SK-N-SH (cell line): ENCODE results near the gene HIRA. TPM values are rescaled to one million over a fixed set of nuclear protein-coding genes. Genes with fewer than 3 reads are reported as not detected.

Experiments
- CTCF ChIA-PET: fragments of 300-600, 350-600 bp; formaldehyde crosslinking; extraction: SDS; loops from one replicate; lab custom pipeline; 2021; lab: Yijun Ruan, JAX
- POLR2A ChIA-PET: fragments of 350-600 bp; sonication (Branson Sonifier 250); formaldehyde crosslinking; extraction: SDS; loops from one replicate; lab custom pipeline; 2020; ENCODE audit warnings: antibody characterized with exemption, inconsistent platforms; lab: Yijun Ruan, JAX
- DNase-seq: peaks from one replicate; pipeline ENCODE4 v3.0.0; 2012
- H2AFZ ChIP-seq: fragments of 200-600 bp; sonication (generic); 2 replicates; pipeline ENCODE4 v1.8.1; 2016; ENCODE audit warnings: antibody characterized with exemption, mild to moderate bottlenecking, low read depth
- H3F3A ChIP-seq: fragments of 200-600 bp; sonication (generic); replicated peaks from 2 replicates; pipeline ENCODE3; 2016; ENCODE audit warnings: antibody characterized with exemption, mild to moderate bottlenecking; ENCODE audit not compliant: insufficient read depth
- H3K27ac ChIP-seq, 2 experiments: fragments of 200-500 bp in 1 of 2; fragments of 200-600 bp in 1 of 2; sonication (Bioruptor generic) in 1 of 2; sonication (generic), shearing (Covaris generic) in 1 of 2; 2 replicates each; pipeline versions ENCODE4 v1.5.1 to v1.6.1; 2014 to 2016; ENCODE audit warnings: low read depth in 2 of 2, inconsistent platforms in 1 of 2, low read length in 1 of 2, mild to moderate bottlenecking in 1 of 2, mixed read lengths in 1 of 2
- H3K27me3 ChIP-seq: fragments of 200-600 bp; sonication (generic), shearing (Covaris generic); 2 replicates; pipeline ENCODE4 v1.6.1; 2016; ENCODE audit warnings: mixed run types; ENCODE audit not compliant: insufficient read depth
- H3K36me3 ChIP-seq, 2 experiments: fragments of 200-500 bp in 1 of 2; fragments of 200-600 bp in 1 of 2; sonication (Bioruptor generic) in 1 of 2; sonication (generic) in 1 of 2; replicated peaks in 1 of 2; 2 replicates each; pipeline versions ENCODE3 to v1.5.1; 2014 to 2016; ENCODE audit warnings: low read length in 1 of 2, mild to moderate bottlenecking in 1 of 2; ENCODE audit not compliant: insufficient read depth in 2 of 2, control insufficient read depth in 1 of 2
- H3K4me1 ChIP-seq, 2 experiments: fragments of 200-500 bp in 1 of 2; fragments of 200-600 bp in 1 of 2; sonication (Bioruptor generic) in 1 of 2; sonication (generic), shearing (Covaris generic) in 1 of 2; 2 replicates each; pipeline versions ENCODE4 v1.5.1 to v1.6.1; 2014 to 2016; ENCODE audit warnings: low read depth in 1 of 2, low read length in 1 of 2, mixed run types in 1 of 2; ENCODE audit not compliant: insufficient read depth in 2 of 2, control insufficient read depth in 1 of 2
- H3K4me2 ChIP-seq: fragments of 200-600 bp; sonication (generic), shearing (Covaris generic); 2 replicates; pipeline ENCODE4 v1.6.1; 2017; ENCODE audit warnings: mixed run types
- H3K4me3 ChIP-seq, 2 experiments: fragments of 200-500 bp in 1 of 2; fragments of 200-600 bp in 1 of 2; sonication (Bioruptor generic) in 1 of 2; sonication (generic), shearing (Covaris generic) in 1 of 2; 2 replicates each; pipeline versions ENCODE4 v1.5.1 to v1.8.1; 2014 to 2016; ENCODE audit warnings: low read depth in 2 of 2, inconsistent platforms in 1 of 2, low read length in 1 of 2, mild to moderate bottlenecking in 1 of 2, mixed read lengths in 1 of 2, moderate library complexity in 1 of 2
- H3K79me2 ChIP-seq: fragments of 200-600 bp; sonication (generic); 2 replicates; pipeline ENCODE4 v1.8.1; 2017; ENCODE audit warnings: mild to moderate bottlenecking; ENCODE audit not compliant: insufficient read depth
- H3K9ac ChIP-seq: fragments of 200-600 bp; sonication (generic); 2 replicates; pipeline ENCODE4 v1.6.1; 2017; ENCODE audit warnings: mixed run types
- H3K9me2 ChIP-seq: fragments of 200-600 bp; sonication (generic); 2 replicates; pipeline ENCODE4 v1.6.1; 2017; ENCODE audit warnings: mixed run types
- H3K9me3 ChIP-seq: fragments of 200-600 bp; sonication (generic); 2 replicates; pipeline ENCODE4 v1.6.1; 2017; ENCODE audit warnings: mixed run types, mild to moderate bottlenecking, moderate library complexity
- H4K20me1 ChIP-seq: fragments of 200-600 bp; sonication (generic); 2 replicates; pipeline ENCODE4 v1.6.1; 2017; ENCODE audit warnings: mild to moderate bottlenecking, mixed run types; ENCODE audit not compliant: insufficient read depth
- CHD2 ChIP-seq: fragments of 150-350 bp; IDR thresholded peaks from 2 replicates; pipeline ENCODE4 v1.6.1; 2018; ENCODE audit warnings: low read length; ENCODE audit not compliant: partially characterized antibody
- ELF1 ChIP-seq: IDR thresholded peaks from 2 replicates; pipeline ENCODE4 v1.4.0; 2012
- EZH2phosphoT487 ChIP-seq: fragments of 200-600 bp; sonication (generic); IDR thresholded peaks from 2 replicates; pipeline ENCODE4 v1.6.1; 2017; ENCODE audit warnings: low read depth, mixed run types, mild to moderate bottlenecking, antibody characterized with exemption, moderate library complexity, borderline replicate concordance
- FOSL2 ChIP-seq: IDR thresholded peaks from 2 replicates; pipeline ENCODE4 v1.4.0; 2012; ENCODE audit warnings: low read depth, mild to moderate bottlenecking, moderate library complexity, borderline replicate concordance
- FOXJ3 ChIP-seq: sonication (generic); formaldehyde crosslinking; IDR thresholded peaks from 2 replicates; pipeline ENCODE4 v1.5.1; 2020; ENCODE audit warnings: mild to moderate bottlenecking, missing genetic modification reagents
- FOXM1 ChIP-seq: IDR thresholded peaks from 2 replicates; pipeline ENCODE4 v1.4.0; 2012; ENCODE audit warnings: low read depth, mild to moderate bottlenecking
- MAX ChIP-seq: IDR thresholded peaks from 2 replicates; pipeline ENCODE4 v1.4.0; 2012; ENCODE audit warnings: low read depth
- MEF2A ChIP-seq: IDR thresholded peaks from 2 replicates; pipeline ENCODE4 v1.4.0; 2012; ENCODE audit warnings: low read depth, borderline replicate concordance
- MXI1 ChIP-seq: IDR thresholded peaks from 2 replicates; pipeline ENCODE4 v1.6.1; 2012; ENCODE audit warnings: mild to moderate bottlenecking, low read depth, low read length, improper control_type of control experiment
- NFIC ChIP-seq: IDR thresholded peaks from 2 replicates; pipeline ENCODE4 v1.4.0; 2012; ENCODE audit warnings: borderline replicate concordance
- NRF1 ChIP-seq: IDR thresholded peaks from 2 replicates; pipeline ENCODE4 v1.6.1; 2012; ENCODE audit warnings: low read depth, mild to moderate bottlenecking, low read length
- PBX3 ChIP-seq: IDR thresholded peaks from 2 replicates; pipeline ENCODE4; 2012
- POLR2AphosphoS5 ChIP-seq: IDR thresholded peaks from 2 replicates; pipeline ENCODE4 v1.6.1; 2012; ENCODE audit warnings: low read depth, low read length
- RAD21 ChIP-seq: IDR thresholded peaks from 2 replicates; pipeline ENCODE4 v1.6.1; 2012; ENCODE audit warnings: mild to moderate bottlenecking, low read length
- REST ChIP-seq: IDR thresholded peaks from 2 replicates; pipeline ENCODE4 v1.6.1; 2012; ENCODE audit warnings: mild to moderate bottlenecking, low read depth, low read length, moderate library complexity
- TAF1 ChIP-seq: IDR thresholded peaks from 2 replicates; pipeline ENCODE4 v1.6.1; 2012; ENCODE audit warnings: low read depth, mild to moderate bottlenecking, low read length, moderate library complexity, borderline replicate concordance
- TEAD4 ChIP-seq: IDR thresholded peaks from 2 replicates; pipeline ENCODE4 v1.4.0; 2012; ENCODE audit warnings: mild to moderate bottlenecking, borderline replicate concordance; ENCODE audit not compliant: insufficient read depth
- USF1 ChIP-seq: IDR thresholded peaks from 2 replicates; pipeline ENCODE4 v1.4.0; 2012; ENCODE audit warnings: low read depth, borderline replicate concordance
- USF2 ChIP-seq: fragments of 150-350 bp; IDR thresholded peaks from 2 replicates; pipeline ENCODE4 v1.6.1; 2017; ENCODE audit warnings: antibody characterized with exemption, low read length, low read depth, borderline replicate concordance
- YY1 ChIP-seq: IDR thresholded peaks from 2 replicates; pipeline ENCODE4 v1.4.0; 2012; ENCODE audit warnings: low read depth, mild to moderate bottlenecking
- WGBS: methylation state at CpG from one replicate; pipeline ENCODE4 v1.1.6; 2017; ENCODE audit warnings: low lambda C conversion rate; 5-methylcytosine and 5-hydroxymethylcytosine counted together
- polyA plus RNA-seq, 3 experiments: library from polyadenylated mRNA; depleted of rRNA; stranded (reverse); fragments of >200 nt; gene quantifications; 2 replicates each; pipeline ENCODE4 v1.2.3, GENCODE V29; 2012

The HIRA gene
- polyA plus RNA-seq, 1 of the 3 experiments (the other 2 are of a cell fraction) = 21.0 TPM

GRCh38 chr22:19471572-19471971 lies 40.0 kb upstream of the HIRA start:
- ChIA-PET CTCF (interaction anchor here (0.7 to 2.4 kb wide), 2 partner anchors 13 to 158 kb away, joined by 3 to 11 read pairs; no protein-coding TSS in a partner anchor), POLR2A (no interaction called here)
- Histone ChIP-seq H3K27ac (no peak overlapping the region), H3K9me2 (no peaks in the 10 kb centered on the region), H3F3A (no peaks in the 10 kb centered on the region), H2AFZ (no peak overlapping the region), H3K79me2 (peaks cover 50% of the 10 kb centered on the region), H3K4me2 (no peak overlapping the region), H3K9ac (no peak overlapping the region), H3K4me1 (no peaks in the 10 kb centered on the region; a peak in 1 of 4 replicates), H3K9me3 (no peaks in the 10 kb centered on the region), H3K36me3 (peaks cover 52 to 82% of the 10 kb centered on the region in 2 experiments), H3K27me3 (no peaks in the 10 kb centered on the region), H3K4me3 (no peak overlapping the region), H4K20me1 (peaks cover 45% of the 10 kb centered on the region)
- over 99% methylated on average over 11 of the region's 11 CpGs for WGBS
- DNase-seq = no peak
- no peak for TF ChIP-seq MEF2A
- no peak for TF ChIP-seq MXI1
- TF ChIP-seq TAF1 = no peak
- no peak for TF ChIP-seq MAX
- no peak for TF ChIP-seq FOSL2
- TF ChIP-seq CHD2 = no peak

- Histone ChIP-seq H3K36me3 (peaks cover 56 to 89% of the 10 kb centered on the region in 2 experiments), H3F3A (no peaks in the 10 kb centered on the region), H3K27me3 (no peaks in the 10 kb centered on the region), H3K9ac (no peak overlapping the region), H3K4me2 (no peak overlapping the region), H2AFZ (no peak overlapping the region), H3K9me3 (no peaks in the 10 kb centered on the region), H3K27ac (no peak overlapping the region), H3K4me3 (no peak overlapping the region), H4K20me1 (peaks cover 29% of the 10 kb centered on the region), H3K4me1 (peaks cover 0 to 3% of the 10 kb centered on the region in 2 experiments; a peak in 1 of 4 replicates), H3K79me2 (peaks cover 35% of the 10 kb centered on the region), H3K9me2 (no peaks in the 10 kb centered on the region)
- CTCF ChIA-PET = no interaction called here
- DNase-seq = no peak
- 100% methylated on average over 2 of the region's 2 CpGs for WGBS
- POLR2A ChIA-PET = no interaction called here
- TF ChIP-seq USF1 (no peak), RAD21 (no peak), PBX3 (no peak), USF2 (no peak), POLR2AphosphoS5 (no peak), ELF1 (no peak), YY1 (no peak), MEF2A (no peak), FOXM1 (no peak), REST (no peak), MXI1 (no peak), NFIC (no peak), FOSL2 (no peak), CHD2 (no peak), FOXJ3 (no peak), TEAD4 (no peak), EZH2phosphoT487 (no peak), NRF1 (no peak)
Observed at GRCh38 chr22:19470010-19470409, 38.5 kb upstream of the HIRA start.
